OCI-LY3 (cell line): ENCODE data around the gene EFEMP2.

Source experiments
- EZH2phosphoT487 ChIP-seq: fragments of 200-600 bp; shearing (Covaris generic); IDR thresholded peaks from 2 replicates; pipeline ENCODE4 v1.6.1; 2018; ENCODE audit warnings: antibody characterized with exemption, mixed run types, low read depth
- TF ChIP-seq, protein P1 (sequence below): fragments of 200-600, 300-600 bp; sonication (generic); IDR thresholded peaks from 2 replicates; pipeline ENCODE4 v1.5.1; 2014; ENCODE audit warnings: antibody characterized with exemption, low read length, low read depth

DNA sequence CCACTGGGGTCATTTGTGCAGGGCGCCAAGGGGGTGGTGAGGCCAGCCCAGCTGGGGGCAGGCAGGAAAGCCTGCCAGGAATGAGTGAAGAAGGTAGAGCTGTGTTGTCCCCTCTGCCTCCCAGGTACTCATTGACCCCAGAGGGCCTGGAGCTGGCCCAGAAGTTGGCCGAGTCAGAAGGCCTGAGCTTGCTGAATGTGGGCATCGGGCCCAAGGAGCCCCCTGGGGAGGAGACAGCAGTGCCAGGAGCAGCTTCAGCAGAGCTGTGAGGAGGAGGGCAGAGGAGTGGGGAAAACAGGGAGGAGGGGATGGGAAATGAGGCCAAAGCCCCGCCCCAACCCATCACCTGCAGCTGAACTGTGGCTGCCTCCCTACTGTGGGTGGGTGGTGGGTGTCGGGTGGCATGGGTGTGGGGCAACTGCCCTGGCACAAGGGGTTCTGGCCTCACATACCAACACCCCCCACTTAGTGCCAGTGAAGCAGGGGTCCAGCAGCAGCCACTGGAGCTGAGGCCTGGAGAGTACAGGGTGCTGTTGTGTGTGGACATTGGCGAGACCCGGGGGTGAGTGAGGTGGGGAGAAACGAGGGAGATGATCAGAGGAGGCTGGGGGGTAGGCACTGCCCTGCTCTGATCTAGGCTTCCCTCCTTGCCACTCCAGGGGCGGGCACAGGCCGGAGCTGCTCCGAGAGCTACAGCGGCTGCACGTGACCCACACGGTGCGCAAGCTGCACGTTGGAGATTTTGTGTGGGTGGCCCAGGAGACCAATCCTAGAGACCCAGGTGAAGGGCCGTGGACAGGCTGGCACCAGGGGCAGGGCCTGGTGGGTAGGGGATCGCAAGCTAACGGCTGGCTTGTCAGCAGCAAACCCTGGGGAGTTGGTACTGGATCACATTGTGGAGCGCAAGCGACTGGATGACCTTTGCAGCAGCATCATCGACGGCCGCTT, 9.4 kb downstream of the EFEMP2 start:
- TF ChIP-seq, protein P1, sequence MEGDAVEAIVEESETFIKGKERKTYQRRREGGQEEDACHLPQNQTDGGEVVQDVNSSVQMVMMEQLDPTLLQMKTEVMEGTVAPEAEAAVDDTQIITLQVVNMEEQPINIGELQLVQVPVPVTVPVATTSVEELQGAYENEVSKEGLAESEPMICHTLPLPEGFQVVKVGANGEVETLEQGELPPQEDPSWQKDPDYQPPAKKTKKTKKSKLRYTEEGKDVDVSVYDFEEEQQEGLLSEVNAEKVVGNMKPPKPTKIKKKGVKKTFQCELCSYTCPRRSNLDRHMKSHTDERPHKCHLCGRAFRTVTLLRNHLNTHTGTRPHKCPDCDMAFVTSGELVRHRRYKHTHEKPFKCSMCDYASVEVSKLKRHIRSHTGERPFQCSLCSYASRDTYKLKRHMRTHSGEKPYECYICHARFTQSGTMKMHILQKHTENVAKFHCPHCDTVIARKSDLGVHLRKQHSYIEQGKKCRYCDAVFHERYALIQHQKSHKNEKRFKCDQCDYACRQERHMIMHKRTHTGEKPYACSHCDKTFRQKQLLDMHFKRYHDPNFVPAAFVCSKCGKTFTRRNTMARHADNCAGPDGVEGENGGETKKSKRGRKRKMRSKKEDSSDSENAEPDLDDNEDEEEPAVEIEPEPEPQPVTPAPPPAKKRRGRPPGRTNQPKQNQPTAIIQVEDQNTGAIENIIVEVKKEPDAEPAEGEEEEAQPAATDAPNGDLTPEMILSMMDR, result no peak
- no peak for TF ChIP-seq EZH2phosphoT487
